Activated CD8-positive, alpha-beta T cell treated with anti-CD3 and anti-CD28 coated beads for 36 hours (primary cell): ENCODE results near the gene PRICKLE3. TPM values are rescaled to one million over a fixed set of nuclear protein-coding genes. Genes with fewer than 3 reads are reported as not detected.

Experiments
- ATAC-seq: fragments of 200-7000 bp; cut with Tn5 transposase; one replicate; pipeline ENCODE4 v1.10.0; 2021; ENCODE audit warnings: mild to moderate bottlenecking, moderate library complexity
- CTCF ChIA-PET: fragments of 350-600 bp; sonication (Branson Sonifier 250); formaldehyde crosslinking; loops from one replicate; lab custom pipeline; 2021; ENCODE audit warnings: antibody characterized with exemption; lab: Charles Lee
- POLR2A ChIA-PET: fragments of 350-600 bp; sonication (Branson Sonifier 250); formaldehyde crosslinking; loops from one replicate; lab custom pipeline; 2021; ENCODE audit warnings: antibody characterized with exemption; lab: Charles Lee
- DNase-seq: peaks from one replicate; pipeline ENCODE4 v3.0.0-alpha.2; 2020
- H3K27ac Mint-ChIP-seq: one replicate; pipeline ENCODE4 v1.8.0; 2021; ENCODE audit warnings: mild to moderate bottlenecking, mixed read lengths
- H3K27me3 Mint-ChIP-seq: one replicate; pipeline ENCODE4 v1.8.0; 2021; ENCODE audit warnings: mixed read lengths
- H3K36me3 Mint-ChIP-seq: one replicate; pipeline ENCODE4 v1.8.0; 2021; ENCODE audit warnings: low read depth, mixed read lengths
- H3K4me1 Mint-ChIP-seq: one replicate; pipeline ENCODE4 v1.8.0; 2021; ENCODE audit warnings: low read depth, mixed read lengths
- H3K4me3 Mint-ChIP-seq: one replicate; pipeline ENCODE4 v1.8.0; 2021; ENCODE audit warnings: mild to moderate bottlenecking, moderate library complexity, mixed read lengths
- H3K9me3 Mint-ChIP-seq: one replicate; pipeline ENCODE4 v1.8.0; 2021; ENCODE audit warnings: mixed read lengths
- CTCF ChIP-seq: fragments of 200-600 bp; IDR thresholded peaks from one replicate; pipeline ENCODE4 v1.8.0; 2022; ENCODE audit warnings: antibody characterized with exemption, mild to moderate bottlenecking
- intact Hi-C: fragments of 100-400 bp; cut with micrococcal nuclease; formaldehyde crosslinking; loops from one replicate; pipeline ENCODE4 v1.10.0; 2022
- total RNA-seq, 2 experiments: library from RNA; stranded (reverse); gene quantifications; one replicate each; pipeline ENCODE4 v1.2.3, GENCODE V29; 2021

PRICKLE3 gene
- total RNA-seq, 2 experiments from 2014 or later: 25.9 TPM

GRCh38 chrX:49191574-49192011, 5.4 kb upstream of the PRICKLE3 start:
- POLR2A ChIA-PET: no interaction called here
- peak; percentile 2 for ATAC-seq
- TF ChIP-seq CTCF: no peak
- Mint-ChIP-seq H3K4me3 (peak overlapping the region; percentile 86), H3K4me1 (peaks cover 22% of the 10 kb centered on the region), H3K27me3 (no peaks in the 10 kb centered on the region), H3K9me3 (no peaks in the 10 kb centered on the region), H3K27ac (peak overlapping the region; percentile 94), H3K36me3 (no peaks in the 10 kb centered on the region)
- intact Hi-C loops: loop anchor here (5.0 kb wide), 1 partner anchor 81 kb away; no protein-coding TSS in a partner anchor
- peak; percentile 56 for DNase-seq
- CTCF ChIA-PET: interaction anchor here (1.0 to 2.0 kb wide), 5 partner anchors 7 to 562 kb away, joined by 3 to 6 read pairs (median 4); partner anchors contain the start of gene PLP2

GRCh38 chrX:49190821-49191573, 4.8 kb upstream of the PRICKLE3 start:
- no peaks in the 10 kb centered on the region for H3K9me3 Mint-ChIP-seq
- DNase-seq (peak; percentile 88), ATAC-seq (peak; percentile 89)
- no peaks in the 10 kb centered on the region for H3K36me3 Mint-ChIP-seq
- TF ChIP-seq CTCF: no peak
- peak overlapping the region; percentile 86 for H3K4me3 Mint-ChIP-seq
- POLR2A ChIA-PET: no interaction called here
- intact Hi-C loops: loop anchor here (5.0 kb wide), 1 partner anchor 81 kb away; no protein-coding TSS in a partner anchor
- H3K27me3 Mint-ChIP-seq: no peaks in the 10 kb centered on the region
- H3K27ac Mint-ChIP-seq: peak overlapping the region; percentile 94
- CTCF ChIA-PET: interaction anchor here (1.0 to 1.9 kb wide), 4 partner anchors 10 to 35 kb away, joined by 3 to 7 read pairs (median 4); partner anchors contain the start of gene PLP2
- H3K4me1 Mint-ChIP-seq: peaks cover 26% of the 10 kb centered on the region

- intact Hi-C loops: loop anchor here (5.0 kb wide), 1 partner anchor 83 kb away; no protein-coding TSS in a partner anchor
Measured at GRCh38 chrX:49189606-49190005, 3.4 kb upstream of the PRICKLE3 start.

GRCh38 chrX:49188468-49189076, 2.4 kb upstream of the PRICKLE3 start:
- Mint-ChIP-seq H3K36me3 (peaks cover 13% of the 10 kb centered on the region), H3K4me1 (peaks cover 19% of the 10 kb centered on the region), H3K4me3 (no peak overlapping the region), H3K9me3 (no peaks in the 10 kb centered on the region), H3K27ac (no peak overlapping the region), H3K27me3 (no peaks in the 10 kb centered on the region)
- intact Hi-C loops: no loop called here
- POLR2A ChIA-PET: no interaction called here
- DNase-seq (no peak), ATAC-seq (no peak)
- TF ChIP-seq CTCF: no peak
- CTCF ChIA-PET: no interaction called here

More at GRCh38 chrX:49189606-49190005, 3.4 kb upstream of the PRICKLE3 start:
- no peak for TF ChIP-seq CTCF
- POLR2A ChIA-PET: no interaction called here
- Mint-ChIP-seq H3K4me1 (peaks cover 24% of the 10 kb centered on the region), H3K27me3 (no peaks in the 10 kb centered on the region), H3K9me3 (no peaks in the 10 kb centered on the region), H3K27ac (peak overlapping the region; percentile 94), H3K36me3 (peaks cover 4% of the 10 kb centered on the region), H3K4me3 (peak overlapping the region; percentile 86)
- DNase-seq (no peak), ATAC-seq (no peak)
- CTCF ChIA-PET: interaction anchor here (1.9 kb wide), 1 partner anchor 34 kb away, joined by 7 read pairs; no protein-coding TSS in a partner anchor
